Left ventricle myocardium inferior (tissue), 1 donor: ENCODE results near the gene SORCS1. TPM values are rescaled to one million over a fixed set of nuclear protein-coding genes. Genes with fewer than 3 reads are reported as not detected.

ENCODE experiments used
- DNase-seq: peaks from one replicate; pipeline ENCODE4 v3.0.0-alpha.2; 2020
- H3K27ac ChIP-seq: fragments of 200-600 bp; replicated peaks from 2 replicates; pipeline ENCODE4 v1.8.0; 2021
- H3K27me3 ChIP-seq: fragments of 200-600 bp; 2 replicates; pipeline ENCODE4 v1.8.0; 2021; ENCODE audit warnings: low read depth
- H3K36me3 ChIP-seq: fragments of 200-600 bp; 2 replicates; pipeline ENCODE4 v1.8.0; 2021
- H3K4me1 ChIP-seq: fragments of 200-600 bp; 2 replicates; pipeline ENCODE4 v1.8.0; 2021
- H3K4me3 ChIP-seq: fragments of 200-600 bp; 2 replicates; pipeline ENCODE4 v1.8.0; 2021; ENCODE audit warnings: mild to moderate bottlenecking, moderate library complexity
- H3K9me3 ChIP-seq: fragments of 200-600 bp; replicated peaks from 2 replicates; pipeline ENCODE4 v1.8.0; 2021
- CTCF ChIP-seq: fragments of 200-600 bp; IDR thresholded peaks from 2 replicates; pipeline ENCODE4 v1.8.0; 2021; ENCODE audit warnings: antibody characterized with exemption, mild to moderate bottlenecking, borderline replicate concordance
- intact Hi-C: fragments of 100-400 bp; cut with micrococcal nuclease; formaldehyde crosslinking; loops from one replicate; pipeline ENCODE4 v1.11.0; 2022
- total RNA-seq: library from RNA; stranded (reverse); fragmentation: NEBNext Ultra II Directional; extraction: Animal tissue kit (Norgen Biotek cat#: 25700); gene quantifications from one replicate; pipeline ENCODE4 v1.2.1, GENCODE V29; 2021
- donor health status: DM: no; HTN: yes; CAD: no; lungs with severe emphysema.

The SORCS1 gene
- total RNA-seq, 1 donor from 2014 or later, result 2.9 TPM

- no peak for TF ChIP-seq CTCF
- no peaks in the 10 kb centered on the region for H3K36me3 ChIP-seq
- H3K4me1 ChIP-seq, result no peaks in the 10 kb centered on the region
- H3K4me3 ChIP-seq, result no peak overlapping the region
- intact Hi-C loops, result no loop called here
- no peaks in the 10 kb centered on the region for H3K9me3 ChIP-seq
- DNase-seq, result no peak
- H3K27ac ChIP-seq, result no peak overlapping the region
- no peaks in the 10 kb centered on the region for H3K27me3 ChIP-seq
These were observed 41.8 kb downstream of the SORCS1 start for GRCh38 chr10:107122703-107123102.

- no peak overlapping the region for H3K4me3 ChIP-seq
- no peak overlapping the region for H3K27ac ChIP-seq
- TF ChIP-seq CTCF, result no peak
- no peaks in the 10 kb centered on the region for H3K4me1 ChIP-seq
- peaks cover 15% of the 10 kb centered on the region for H3K9me3 ChIP-seq
- intact Hi-C loops, result no loop called here
- DNase-seq, result no peak
- no peaks in the 10 kb centered on the region for H3K36me3 ChIP-seq
- H3K27me3 ChIP-seq, result no peaks in the 10 kb centered on the region
These were observed 45.6 kb downstream of the SORCS1 start for GRCh38 chr10:107118866-107119265.

GRCh38 chr10:107104026-107104652, 60.4 kb downstream of the SORCS1 start:
- TF ChIP-seq CTCF, result no peak
- no peak for DNase-seq
- H3K36me3 ChIP-seq, result no peaks in the 10 kb centered on the region
- H3K4me1 ChIP-seq, result peaks cover 9% of the 10 kb centered on the region
- intact Hi-C loops, result no loop called here
- no peak overlapping the region for H3K4me3 ChIP-seq
- H3K27ac ChIP-seq, result no peak overlapping the region
- peaks cover 14% of the 10 kb centered on the region for H3K9me3 ChIP-seq
- H3K27me3 ChIP-seq, result no peaks in the 10 kb centered on the region

GRCh38 chr10:107103174-107104025, 61.1 kb downstream of the SORCS1 start:
- intact Hi-C loops, result no loop called here
- no peaks in the 10 kb centered on the region for H3K27me3 ChIP-seq
- H3K36me3 ChIP-seq, result no peaks in the 10 kb centered on the region
- H3K4me1 ChIP-seq, result peaks cover 9% of the 10 kb centered on the region
- TF ChIP-seq CTCF, result no peak
- H3K4me3 ChIP-seq, result no peak overlapping the region
- H3K27ac ChIP-seq, result no peak overlapping the region
- no peak for DNase-seq
- peaks cover 7% of the 10 kb centered on the region for H3K9me3 ChIP-seq

GRCh38 chr10:107098326-107098725, 66.2 kb downstream of the SORCS1 start:
- intact Hi-C loops, result no loop called here
- H3K27me3 ChIP-seq, result no peaks in the 10 kb centered on the region
- H3K27ac ChIP-seq, result no peak overlapping the region
- TF ChIP-seq CTCF, result no peak
- H3K9me3 ChIP-seq, result no peaks in the 10 kb centered on the region
- DNase-seq, result no peak
- H3K4me3 ChIP-seq, result no peak overlapping the region
- H3K36me3 ChIP-seq, result no peaks in the 10 kb centered on the region
- H3K4me1 ChIP-seq, result peaks cover 4% of the 10 kb centered on the region
